ENCODE data around the gene ZPBP2. TPM values are rescaled to one million over a fixed set of nuclear protein-coding genes. Genes with fewer than 3 reads are reported as not detected.

ZPBP2 gene
- under 1 TPM in 1 of 8 experiments, not detected in 7; 0.14 TPM for total RNA-seq

- H3K27ac ChIP-seq, result no peak within 1 kb of the TSS
- no peak within 1 kb of the TSS for H3K4me3 ChIP-seq
- no peak for ATAC-seq (replicated peaks in 6 of 8)
- WGBS, 10 experiments, result 43 to 100% (median 90%) methylated on average over 2 to 39 of the region's 67 CpGs; no CpG with 5 or more reads in 1 of the 10 experiments
- H3K4me1 ChIP-seq (replicated peaks in 1 of 2), result peaks cover 0 to 4% of the 10 kb centered on the region in 2 donors
- in situ Hi-C loops (cut with MboI; ENCODE audit: low pct_unique_long_range_greater_than_20kb in 2 of 9, low sequenced_read_pairs in 9 of 9, unreplicated experiment in 9 of 9), result no loop called here
Measured at GRCh38 chr17:39867880-39868553, at the start of gene ZPBP2. TSS of gene ZPBP2 (plus strand) at chr17:39868202. CDS start at chr17:39868355, 153 bp downstream.

GRCh38 chr17:39818358-39819000 is 49.5 kb upstream of the ZPBP2 start:
- no peak for ATAC-seq (replicated peaks in 6 of 8)
- H3K4me1 ChIP-seq (replicated peaks in 1 of 2), result no peaks in the 10 kb centered on the region
- no peak overlapping the region for H3K4me3 ChIP-seq
- H3K27ac ChIP-seq, result no peak overlapping the region
- in situ Hi-C loops (cut with MboI; ENCODE audit: low pct_unique_long_range_greater_than_20kb in 2 of 9, low sequenced_read_pairs in 9 of 9, unreplicated experiment in 9 of 9), result no loop called here
- 50 to 96% (median 78%) methylated on average over 3 to 9 of the region's 9 CpGs for WGBS, 10 experiments

- in situ Hi-C loops (cut with MboI; ENCODE audit: low pct_unique_long_range_greater_than_20kb in 2 of 9, low sequenced_read_pairs in 9 of 9, unreplicated experiment in 9 of 9), result no loop called here
- ATAC-seq (replicated peaks in 6 of 8), result peak in 3 of 8 experiments; percentile 33 to 55 (median 46)
- 0 to 64% (median 26%) methylated on average over 1 to 4 of the region's 4 CpGs; no CpG with 5 or more reads in 1 of the 10 experiments for WGBS, 10 experiments
Measured at GRCh38 chr17:39820541-39820940, 47.5 kb upstream of the ZPBP2 start.

GRCh38 chr17:39820987-39821386 is 47.0 kb upstream of the ZPBP2 start:
- ATAC-seq (replicated peaks in 6 of 8), result no peak
- no peak overlapping the region for H3K4me3 ChIP-seq
- in situ Hi-C loops (cut with MboI; ENCODE audit: low pct_unique_long_range_greater_than_20kb in 2 of 9, low sequenced_read_pairs in 9 of 9, unreplicated experiment in 9 of 9), result no loop called here
- no peak overlapping the region for H3K27ac ChIP-seq
- H3K4me1 ChIP-seq (replicated peaks in 1 of 2), result no peaks in the 10 kb centered on the region
- WGBS, 10 experiments, result 50 to 100% (median 80%) methylated on average over 1 to 2 of the region's 2 CpGs; no CpG with 5 or more reads in 5 of the 10 experiments

More at GRCh38 chr17:39820541-39820940, 47.5 kb upstream of the ZPBP2 start:
- Histone ChIP-seq H3K27ac (no peak overlapping the region), H3K4me3 (no peak overlapping the region), H3K4me1 (replicated peaks in 1 of 2) (no peaks in the 10 kb centered on the region)

GRCh38 chr17:39822051-39822451 is 46.0 kb upstream of the ZPBP2 start:
- H3K4me3 ChIP-seq, result no peak overlapping the region
- no peaks in the 10 kb centered on the region for H3K4me1 ChIP-seq (replicated peaks in 1 of 2)
- no peak for ATAC-seq (replicated peaks in 6 of 8)
- 0 to 100% (median 84%) methylated on average over 1 to 2 of the region's 2 CpGs; no CpG with 5 or more reads in 4 of the 10 experiments for whole genome bisulfite sequencing, 10 experiments
- H3K27ac ChIP-seq, result no peak overlapping the region
- in situ Hi-C loops (cut with MboI; ENCODE audit: low pct_unique_long_range_greater_than_20kb in 2 of 9, low sequenced_read_pairs in 9 of 9, unreplicated experiment in 9 of 9), result no loop called here

GRCh38 chr17:39823407-39824054 is 44.5 kb upstream of the ZPBP2 start:
- no peak overlapping the region for H3K4me3 ChIP-seq
- 0 to 94% (median 74%) methylated on average over 1 to 3 of the region's 5 CpGs; no CpG with 5 or more reads in 3 of the 10 experiments for WGBS, 10 experiments
- in situ Hi-C loops (cut with MboI; ENCODE audit: low pct_unique_long_range_greater_than_20kb in 2 of 9, low sequenced_read_pairs in 9 of 9, unreplicated experiment in 9 of 9), result no loop called here
- H3K27ac ChIP-seq, result no peak overlapping the region
- ATAC-seq (replicated peaks in 6 of 8), result no peak
- no peaks in the 10 kb centered on the region for H3K4me1 ChIP-seq (replicated peaks in 1 of 2)

GRCh38 chr17:39826334-39826733 is 41.7 kb upstream of the ZPBP2 start:
- Histone ChIP-seq H3K4me3 (no peak overlapping the region), H3K27ac (no peak overlapping the region), H3K4me1 (replicated peaks in 1 of 2) (no peaks in the 10 kb centered on the region)
- WGBS, 10 experiments, result 31 to 85% (median 72%) methylated on average over 1 to 2 of the region's 2 CpGs; no CpG with 5 or more reads in 4 of the 10 experiments
- ATAC-seq (replicated peaks in 6 of 8), result no peak
- in situ Hi-C loops (cut with MboI; ENCODE audit: low pct_unique_long_range_greater_than_20kb in 2 of 9, low sequenced_read_pairs in 9 of 9, unreplicated experiment in 9 of 9), result no loop called here

GRCh38 chr17:39828443-39828842 is 39.6 kb upstream of the ZPBP2 start:
- Histone ChIP-seq H3K27ac (no peak overlapping the region), H3K4me1 (replicated peaks in 1 of 2) (no peaks in the 10 kb centered on the region), H3K4me3 (no peak overlapping the region)
- no peak for ATAC-seq (replicated peaks in 6 of 8)
- in situ Hi-C loops (cut with MboI; ENCODE audit: low pct_unique_long_range_greater_than_20kb in 2 of 9, low sequenced_read_pairs in 9 of 9, unreplicated experiment in 9 of 9), result no loop called here
- WGBS, 10 experiments, result 40 to 100% (median 76%) methylated on average over 1 to 4 of the region's 4 CpGs; no CpG with 5 or more reads in 1 of the 10 experiments

GRCh38 chr17:39831588-39831987 is 36.4 kb upstream of the ZPBP2 start:
- H3K4me3 ChIP-seq, result no peak overlapping the region
- 61 to 100% (median 83%) methylated on average over 1 to 2 of the region's 2 CpGs; no CpG with 5 or more reads in 1 of the 10 experiments for WGBS, 10 experiments
- no peaks in the 10 kb centered on the region for H3K4me1 ChIP-seq (replicated peaks in 1 of 2)
- in situ Hi-C loops (cut with MboI; ENCODE audit: low pct_unique_long_range_greater_than_20kb in 2 of 9, low sequenced_read_pairs in 9 of 9, unreplicated experiment in 9 of 9), result no loop called here
- H3K27ac ChIP-seq, result no peak overlapping the region
- ATAC-seq (replicated peaks in 6 of 8), result no peak

GRCh38 chr17:39834017-39834416 is 34.0 kb upstream of the ZPBP2 start:
- Histone ChIP-seq H3K4me1 (replicated peaks in 1 of 2) (no peaks in the 10 kb centered on the region), H3K27ac (no peak overlapping the region), H3K4me3 (no peak overlapping the region)
- in situ Hi-C loops (cut with MboI; ENCODE audit: low pct_unique_long_range_greater_than_20kb in 2 of 9, low sequenced_read_pairs in 9 of 9, unreplicated experiment in 9 of 9), result no loop called here
- ATAC-seq (replicated peaks in 6 of 8), result no peak

GRCh38 chr17:39835038-39835786 is 32.8 kb upstream of the ZPBP2 start:
- ATAC-seq (replicated peaks in 6 of 8), result no peak
- H3K4me3 ChIP-seq, result no peak overlapping the region
- 20 to 84% (median 78%) methylated on average over 1 to 7 of the region's 17 CpGs; no CpG with 5 or more reads in 5 of the 10 experiments for WGBS, 10 experiments

GRCh38 chr17:39836117-39836516 is 31.9 kb upstream of the ZPBP2 start:
- Histone ChIP-seq H3K4me1 (replicated peaks in 1 of 2) (no peaks in the 10 kb centered on the region), H3K4me3 (no peak overlapping the region), H3K27ac (no peak overlapping the region)
- 20 to 75% (median 52%) methylated on average over 1 to 5 of the region's 6 CpGs; no CpG with 5 or more reads in 3 of the 10 experiments for WGBS, 10 experiments
- in situ Hi-C loops (cut with MboI; ENCODE audit: low pct_unique_long_range_greater_than_20kb in 2 of 9, low sequenced_read_pairs in 9 of 9, unreplicated experiment in 9 of 9), result no loop called here
- ATAC-seq (replicated peaks in 6 of 8), result no peak

More at GRCh38 chr17:39835038-39835786, 32.8 kb upstream of the ZPBP2 start:
- Histone ChIP-seq H3K4me1 (replicated peaks in 1 of 2) (no peaks in the 10 kb centered on the region), H3K27ac (no peak overlapping the region)
- in situ Hi-C loops (cut with MboI; ENCODE audit: low pct_unique_long_range_greater_than_20kb in 2 of 9, low sequenced_read_pairs in 9 of 9, unreplicated experiment in 9 of 9), result no loop called here

- H3K4me1 ChIP-seq (replicated peaks in 1 of 2), result no peaks in the 10 kb centered on the region
- in situ Hi-C loops (cut with MboI; ENCODE audit: low pct_unique_long_range_greater_than_20kb in 2 of 9, low sequenced_read_pairs in 9 of 9, unreplicated experiment in 9 of 9), result no loop called here
- H3K27ac ChIP-seq, result no peak overlapping the region
- 0 to 83% (median 48%) methylated on average over 1 of the region's 1 CpG for WGBS, 10 experiments
- ATAC-seq (replicated peaks in 6 of 8), result no peak
- H3K4me3 ChIP-seq, result no peak overlapping the region
Measured at GRCh38 chr17:39838057-39838456, 29.9 kb upstream of the ZPBP2 start.

All from motor neuron (in vitro differentiated cells).